ENCODE data around the gene PSMD12.
"Not testable (repeated sequence)": the region's sequence is repeated elsewhere in the genome, so short reads cannot be mapped to it uniquely, and the experiment has no call there.

The PSMD12 gene

GRCh38 chr17:67316781-67317180 is 49.6 kb downstream of the PSMD12 start:
- no peak for DNase-seq (ENCODE audit: low spot score)
- ChIA-PET POLR2A (ENCODE audit: low non-redundant PET) (no interaction called here), CTCF (interaction anchor here (0.8 kb wide), 1 partner anchor 31 kb away, joined by 3 read pairs; no protein-coding TSS in a partner anchor)
- H3K27ac ChIP-seq = no peak overlapping the region
- no peak for TF ChIP-seq CTCF (conservative IDR thresholded peaks at IDR 0.05; ENCODE audit: low read depth)

- POLR2A ChIA-PET (ENCODE audit: low non-redundant PET) = no interaction called here
- no peak overlapping the region for H3K27ac ChIP-seq
- no peak for TF ChIP-seq CTCF (conservative IDR thresholded peaks at IDR 0.05; ENCODE audit: low read depth)
- CTCF ChIA-PET = interaction anchor here (0.7 kb wide), 1 partner anchor 223 kb away, joined by 3 read pairs; no protein-coding TSS in a partner anchor
- DNase-seq (ENCODE audit: low spot score) = no peak
Observed at GRCh38 chr17:67315865-67316264, 50.5 kb downstream of the PSMD12 start.

GRCh38 chr17:67312265-67312664 is 54.1 kb downstream of the PSMD12 start:
- TF ChIP-seq CTCF (conservative IDR thresholded peaks at IDR 0.05; ENCODE audit: low read depth) = no peak
- ChIA-PET CTCF (no interaction called here), POLR2A (ENCODE audit: low non-redundant PET) (no interaction called here)
- no peak for DNase-seq (ENCODE audit: low spot score)
- H3K27ac ChIP-seq = no peak overlapping the region

- ChIA-PET POLR2A (ENCODE audit: low non-redundant PET) (interaction anchor here (0.6 kb wide), 1 partner anchor 36 kb away, joined by 4 read pairs; no protein-coding TSS in a partner anchor), CTCF (interaction anchor here (0.5 to 0.6 kb wide), 3 partner anchors 11 to 153 kb away, joined by 3 to 6 read pairs (median 5); no protein-coding TSS in a partner anchor)
- TF ChIP-seq CTCF (conservative IDR thresholded peaks at IDR 0.05; ENCODE audit: low read depth) = no peak
- DNase-seq (ENCODE audit: low spot score) = no peak
- no peak overlapping the region for H3K27ac ChIP-seq
Observed at GRCh38 chr17:67311575-67311974, 54.8 kb downstream of the PSMD12 start.

GRCh38 chr17:67310406-67310805 is 56.0 kb downstream of the PSMD12 start:
- DNase-seq (ENCODE audit: low spot score) = no peak
- ChIA-PET CTCF (interaction anchor here (0.8 kb wide), 1 partner anchor 27 kb away, joined by 4 read pairs; no protein-coding TSS in a partner anchor), POLR2A (ENCODE audit: low non-redundant PET) (no interaction called here)
- H3K27ac ChIP-seq = no peak overlapping the region
- TF ChIP-seq CTCF (conservative IDR thresholded peaks at IDR 0.05; ENCODE audit: low read depth) = no peak

- POLR2A ChIA-PET (ENCODE audit: low non-redundant PET) = not testable (repeated sequence)
- H3K27ac ChIP-seq = peak overlapping the region; percentile 79
- peak; percentile 38 for DNase-seq (ENCODE audit: low spot score)
- CTCF ChIA-PET = interaction anchor here (1.2 kb wide), 1 partner anchor 12 kb away, joined by 4 read pairs; no protein-coding TSS in a partner anchor
Observed at GRCh38 chr17:67305446-67306235, 60.7 kb downstream of the PSMD12 start.

- POLR2A ChIA-PET (ENCODE audit: low non-redundant PET) = no interaction called here
- CTCF ChIA-PET = no interaction called here
- TF ChIP-seq CTCF (conservative IDR thresholded peaks at IDR 0.05; ENCODE audit: low read depth) = no peak
- H3K27ac ChIP-seq = no peak overlapping the region
- no peak for DNase-seq (ENCODE audit: low spot score)
Observed at GRCh38 chr17:67297454-67297960, 68.9 kb downstream of the PSMD12 start.

All from RWPE1 (cell line).